GM03348 (cell line): ENCODE data around the gene HLA-DOA.

Source experiments
- DNase-seq: peaks from one replicate; pipeline ENCODE4 v3.0.0; 2012; ENCODE audit warnings: low spot score

The HLA-DOA gene

DNA sequence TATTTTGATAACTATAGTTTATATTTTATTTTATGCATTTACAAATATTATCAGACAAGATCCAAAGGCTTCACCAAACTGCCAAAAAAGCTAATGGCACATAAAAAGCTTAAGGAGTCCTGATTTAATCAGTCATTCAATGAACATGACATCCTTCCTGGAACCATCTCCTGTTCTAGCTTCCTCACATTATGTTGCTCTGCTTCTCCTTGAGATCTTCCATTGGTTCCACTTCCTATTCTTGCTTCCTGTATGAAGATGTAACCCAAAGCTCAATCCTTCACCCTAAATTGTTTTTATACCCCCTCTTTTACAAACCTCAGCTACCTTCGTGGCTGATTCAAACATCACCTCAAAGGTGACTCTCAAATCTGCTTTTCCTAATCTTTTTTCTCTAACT is 45.5 kb downstream of the HLA-DOA start:
- DNase-seq: no peak

DNA sequence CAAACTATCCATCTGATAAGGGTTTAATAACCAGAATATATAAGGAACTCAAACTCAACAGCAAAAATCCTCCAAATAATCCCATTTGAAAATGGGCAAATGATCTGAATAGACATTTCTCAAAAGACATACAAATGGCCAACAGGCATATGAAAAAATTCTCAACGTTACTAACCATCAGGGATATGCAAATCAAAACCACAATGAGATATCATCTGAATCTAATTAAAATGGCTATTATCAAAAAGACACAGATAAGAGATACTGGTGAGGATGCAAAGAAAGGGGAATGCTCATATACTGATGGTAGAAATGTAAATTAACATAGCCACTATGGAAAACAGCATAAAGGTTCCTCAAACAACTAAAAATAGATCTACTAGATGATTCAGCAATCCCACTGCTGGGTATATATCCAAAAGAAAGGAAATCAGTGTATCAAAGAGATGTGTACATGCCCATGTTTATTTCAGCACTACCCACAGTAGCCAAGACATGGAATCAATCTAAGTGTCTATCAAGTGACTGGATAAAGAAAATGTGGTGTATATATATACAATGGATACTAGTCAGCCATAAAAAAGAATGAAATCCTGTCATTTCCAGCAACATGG is 47.1 kb downstream of the HLA-DOA start:
- DNase-seq: no peak

DNA sequence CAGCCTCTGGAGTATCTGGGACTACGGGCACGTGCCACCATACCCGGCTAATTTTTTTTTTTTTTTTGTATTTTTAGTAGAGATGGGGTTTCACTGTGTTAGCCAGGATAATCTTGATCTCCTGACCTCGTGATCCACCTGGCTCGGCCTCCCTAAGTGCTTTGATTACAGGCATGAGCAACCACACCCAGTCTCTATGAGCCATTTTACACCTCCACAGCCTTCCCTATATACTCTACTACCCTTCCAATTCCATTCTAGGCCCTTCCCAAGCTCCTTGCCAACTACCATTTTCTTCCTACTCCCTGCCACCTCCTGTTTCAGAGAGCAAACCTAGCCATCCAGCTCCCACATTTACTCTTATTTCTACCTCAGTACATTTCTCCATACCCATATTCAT is 48.8 kb downstream of the HLA-DOA start:
- no peak for DNase-seq

- no peak for DNase-seq
These were observed 53.2 kb downstream of the HLA-DOA start for GRCh38 chr6:32956176-32956575.

DNA sequence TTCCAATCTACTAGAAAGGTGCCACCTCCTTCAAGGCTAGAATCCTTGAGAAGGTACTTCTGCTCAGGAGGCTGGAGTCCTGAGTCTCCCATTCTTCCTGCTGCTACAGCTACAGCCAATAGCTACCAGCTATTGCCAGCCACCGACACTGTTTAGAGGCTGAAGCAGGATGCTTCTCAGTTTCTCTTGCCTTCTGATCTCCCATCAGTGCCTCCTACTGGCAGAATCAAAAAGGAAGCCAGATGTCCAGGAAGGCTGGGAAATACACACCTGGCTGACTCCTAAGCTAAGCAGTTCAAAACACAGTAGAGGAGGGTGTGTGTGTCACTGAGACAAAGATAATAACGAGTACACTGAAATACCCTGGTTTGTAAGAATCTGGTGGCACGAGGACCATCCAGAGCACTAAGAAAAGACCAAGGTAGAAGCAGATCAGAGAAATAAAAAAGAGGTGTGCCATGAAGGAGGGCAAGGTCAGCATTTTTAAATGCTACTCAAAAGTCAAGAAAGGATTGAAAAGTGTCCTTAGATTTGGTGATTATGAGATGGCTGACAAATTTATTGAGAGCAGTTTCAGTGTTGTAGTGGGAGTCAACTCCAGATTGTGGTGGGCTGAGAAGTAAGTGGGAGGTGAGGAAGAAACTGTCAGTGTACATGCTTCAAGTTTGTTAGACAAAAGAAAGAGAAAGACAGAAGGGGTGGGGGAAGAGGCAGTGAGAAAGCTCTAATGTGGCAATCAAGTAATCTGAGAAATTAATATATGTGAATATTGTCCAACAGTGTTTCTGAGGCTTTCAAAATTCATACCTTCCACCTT is 54.2 kb downstream of the HLA-DOA start:
- no peak for DNase-seq

- DNase-seq: no peak
These were observed 55.1 kb downstream of the HLA-DOA start for GRCh38 chr6:32954267-32954666.
